Adipose tissue (tissue), 3 donors: ENCODE data around the gene CAMTA1. TPM values are rescaled to one million over a fixed set of nuclear protein-coding genes. Genes with fewer than 3 reads are reported as not detected.
"Not testable (repeated sequence)": the region's sequence is repeated elsewhere in the genome, so short reads cannot be mapped to it uniquely, and the experiment has no call there.

Source experiments
- H3K27ac ChIP-seq: one replicate; pipeline ENCODE4 v1.5.1; 2013; ENCODE audit warnings: low read depth, low read length
- WGBS, 3 donors: extraction: QIAGEN DNeasy Blood & Tissue Kit; methylation state at CpG; one replicate each; pipeline ENCODE4 v1.1.7; 2013; 5-methylcytosine and 5-hydroxymethylcytosine counted together
- polyA plus RNA-seq, 3 donors: library from polyadenylated mRNA; stranded (reverse); fragments of 200-250 nt; gene quantifications; one replicate each; pipeline ENCODE4 v1.2.3, GENCODE V29; 2013
- donor health status: healthy with polysubstance abuse.
- donor health status: Bipolar disorder and iron deficiency.
- donor health status: healthy.

CAMTA1 gene
- polyA plus RNA-seq, 3 donors = 25.7 to 111 (median 60.2) TPM

DNA sequence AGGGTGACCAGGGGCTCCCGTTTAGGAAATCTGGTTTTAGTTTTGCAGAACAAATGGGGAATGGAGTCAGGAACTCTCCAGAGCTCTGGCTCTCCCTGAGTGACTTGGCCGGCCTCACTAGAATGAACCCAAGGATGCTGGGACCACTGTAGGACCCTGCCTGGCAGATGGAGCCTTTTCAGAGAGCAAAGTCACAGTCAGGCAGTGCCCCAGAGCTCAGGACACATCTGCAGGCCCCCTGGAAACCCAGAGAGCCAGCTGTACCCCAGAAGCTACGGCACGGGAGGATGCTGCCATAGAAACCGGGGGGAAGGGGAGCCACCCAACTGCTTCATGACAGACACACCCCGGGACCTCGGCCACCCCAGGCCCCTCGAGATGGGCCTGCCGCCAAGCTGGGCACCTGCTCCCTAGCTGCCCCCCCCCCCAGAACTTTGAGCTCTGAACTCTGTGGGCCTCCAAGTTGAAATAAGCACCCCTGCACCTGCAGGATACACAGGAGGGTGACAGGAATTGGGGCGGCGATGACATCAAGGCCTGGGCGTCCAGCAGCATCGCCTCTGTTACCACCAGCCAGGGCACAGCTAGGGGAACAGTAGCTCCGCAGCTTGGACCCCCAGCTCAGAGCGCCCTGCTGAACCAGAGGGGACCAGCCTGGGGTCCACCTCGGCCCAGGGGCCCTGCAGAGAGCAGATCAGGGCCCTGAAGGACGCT lies 894.1 kb downstream of the CAMTA1 start:
- WGBS, 3 donors = 82 to 88% (median 85%) methylated on average over 17 of the region's 17 CpGs
- no peak overlapping the region for H3K27ac ChIP-seq

DNA sequence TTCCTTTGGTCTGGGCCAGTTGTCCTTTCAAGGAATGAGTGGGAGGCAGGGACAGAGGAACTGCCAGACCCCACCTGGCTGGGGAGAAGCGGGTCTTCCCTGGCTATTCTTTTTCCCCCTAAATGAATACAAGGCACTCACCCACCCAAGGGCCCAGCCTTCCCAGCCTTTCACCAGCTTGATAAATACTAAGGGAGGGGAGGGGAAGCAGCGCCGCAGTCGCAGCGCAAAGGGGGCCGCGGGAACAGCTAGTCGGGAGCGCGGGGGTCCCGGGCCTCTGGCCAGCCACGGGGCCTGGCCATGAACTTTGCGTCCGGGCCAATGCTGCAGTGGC lies 894.6 kb downstream of the CAMTA1 start:
- WGBS, 3 donors = 3 to 5% (median 4%) methylated on average over 14 of the region's 14 CpGs
- no peak overlapping the region for H3K27ac ChIP-seq

DNA sequence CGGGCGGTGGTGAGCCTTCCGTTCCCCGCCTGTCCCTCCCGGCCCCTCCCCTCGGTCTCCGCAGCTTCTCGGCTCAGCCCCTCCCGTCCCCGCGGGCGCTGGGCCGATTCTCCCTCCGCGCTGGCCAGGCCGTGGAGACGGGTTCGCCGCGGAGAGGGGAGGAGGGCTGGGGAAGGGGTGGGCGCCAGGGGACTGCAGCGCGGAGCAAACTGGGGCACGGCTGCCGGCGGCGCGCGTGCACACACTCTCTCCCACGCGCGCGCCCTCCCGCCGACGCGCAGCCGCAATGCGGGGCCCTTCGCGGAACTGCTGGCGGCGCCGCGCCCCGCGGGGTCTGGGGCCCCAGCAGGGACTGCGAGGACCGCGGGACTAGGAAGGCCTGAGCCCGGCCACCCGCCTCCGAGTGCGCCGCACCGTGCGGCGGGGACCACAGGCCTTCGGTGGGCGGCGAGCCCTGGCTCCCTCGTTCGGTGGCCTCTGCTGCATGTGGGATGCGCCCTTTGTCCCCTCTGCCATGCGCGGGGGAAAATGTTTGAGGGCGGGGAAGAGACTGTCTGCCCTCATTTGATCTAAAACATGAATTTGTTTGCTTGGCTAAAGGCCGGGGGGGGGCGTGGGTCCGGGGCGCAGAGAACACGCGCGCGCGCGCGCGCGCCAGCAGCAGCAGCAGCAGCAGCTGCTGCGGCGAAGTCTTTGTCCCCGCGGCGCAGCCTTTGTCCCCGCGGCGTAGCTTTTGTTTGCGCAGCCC lies 895.1 kb downstream of the CAMTA1 start:
- H3K27ac ChIP-seq = no peak overlapping the region
- 0 to 1% (median 1%) methylated on average over 27 to 87 of the region's 89 CpGs for WGBS, 3 donors

GRCh38 chr1:7680955-7681268 lies 895.7 kb downstream of the CAMTA1 start:
- WGBS, 3 donors = 2 to 5% (median 4%) methylated on average over 12 to 16 of the region's 16 CpGs
- no peak overlapping the region for H3K27ac ChIP-seq

DNA sequence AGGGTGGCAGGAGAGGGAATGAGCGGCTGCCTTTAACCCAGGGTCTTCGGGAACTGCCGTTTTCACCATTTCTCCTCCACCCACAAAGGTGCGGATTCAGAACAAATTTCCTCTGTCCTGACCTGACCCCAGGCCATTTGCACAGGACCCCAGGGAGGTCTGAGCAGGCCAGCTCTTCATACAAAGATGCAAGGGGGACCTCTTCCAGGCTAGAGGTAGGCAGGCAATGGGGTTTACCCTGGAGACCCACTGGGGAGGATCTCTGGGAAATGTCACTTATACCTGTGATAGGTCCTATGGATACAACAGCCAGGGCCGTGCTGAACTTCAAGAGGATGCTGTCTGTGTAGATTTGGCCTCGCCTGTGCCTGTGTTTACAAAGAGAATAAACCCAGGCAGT lies 896.1 kb downstream of the CAMTA1 start:
- 79 to 90% (median 87%) methylated on average over 6 of the region's 6 CpGs for WGBS, 3 donors
- H3K27ac ChIP-seq = no peak overlapping the region

DNA sequence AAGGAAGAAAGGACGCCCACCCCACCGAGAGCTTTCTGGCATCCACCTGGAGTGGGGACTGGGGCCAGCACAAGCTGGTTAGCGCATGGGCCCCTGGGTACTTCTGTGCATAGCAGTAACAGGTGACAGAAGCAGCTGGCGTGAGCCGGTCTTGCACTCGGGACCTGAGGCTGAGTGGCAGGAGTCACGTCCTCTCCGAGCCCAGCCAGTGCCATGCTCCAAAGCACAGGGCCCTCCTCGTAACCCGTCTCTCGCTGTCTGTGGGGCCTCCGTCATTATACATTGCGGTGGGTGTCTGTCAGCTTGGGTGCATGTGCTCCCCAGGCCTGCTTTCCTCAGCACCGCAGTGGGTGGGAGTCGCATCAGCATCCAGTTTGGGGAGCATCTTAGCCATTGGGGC lies 898.3 kb downstream of the CAMTA1 start:
- no peak overlapping the region for H3K27ac ChIP-seq
- 89 to 95% (median 94%) methylated on average over 15 of the region's 15 CpGs for WGBS, 3 donors

GRCh38 chr1:7684132-7684531 lies 898.9 kb downstream of the CAMTA1 start:
- 79 to 87% (median 83%) methylated on average over 8 of the region's 8 CpGs for WGBS, 3 donors
- no peak overlapping the region for H3K27ac ChIP-seq

DNA sequence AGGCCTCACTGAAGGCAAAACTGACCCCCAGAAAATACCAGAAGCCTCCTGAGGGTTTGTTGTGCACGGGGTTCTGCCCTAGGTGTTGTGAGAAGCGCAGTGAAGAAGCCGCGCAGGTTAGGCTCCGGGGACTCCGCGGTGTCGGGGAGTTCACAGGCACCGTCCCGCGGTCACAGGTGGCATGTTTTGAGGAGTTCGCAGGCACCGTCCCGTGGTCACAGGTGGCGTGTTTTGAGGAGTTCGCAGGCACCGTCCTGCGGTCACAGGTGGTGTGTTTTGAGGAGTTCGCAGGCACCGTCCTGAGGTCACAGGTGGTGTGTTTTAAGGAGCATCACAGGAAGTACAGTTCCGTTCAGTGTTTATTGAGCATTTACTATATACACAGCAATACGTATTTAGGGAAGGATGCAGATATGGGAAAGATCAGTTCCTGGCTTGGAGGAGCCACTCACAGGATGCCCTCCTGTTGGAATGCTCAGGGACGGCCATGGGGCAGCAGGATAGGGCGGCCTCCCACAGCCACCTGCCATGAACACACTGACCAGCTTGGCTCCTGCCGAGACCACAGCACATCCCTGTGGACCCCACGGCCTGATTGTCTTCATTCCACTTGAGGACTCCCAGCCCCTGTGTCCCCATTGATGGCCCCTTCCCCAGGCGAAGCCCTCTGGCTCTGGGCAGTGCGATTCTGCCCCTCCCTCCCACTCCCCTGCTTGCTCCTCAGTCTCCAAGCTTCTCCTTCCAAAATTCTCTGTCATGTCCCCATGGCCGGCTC lies 899.8 kb downstream of the CAMTA1 start:
- no peak overlapping the region for H3K27ac ChIP-seq
- 87 to 93% (median 93%) methylated on average over 29 of the region's 29 CpGs for WGBS, 3 donors

GRCh38 chr1:7686301-7686850 lies 901.1 kb downstream of the CAMTA1 start:
- WGBS, 3 donors = 61 to 77% (median 73%) methylated on average over 15 to 16 of the region's 16 CpGs
- H3K27ac ChIP-seq = no peak overlapping the region

- WGBS, 3 donors = 64 to 89% (median 88%) methylated on average over 9 of the region's 9 CpGs
These were observed 902.2 kb downstream of the CAMTA1 start for GRCh38 chr1:7687411-7687810.

DNA sequence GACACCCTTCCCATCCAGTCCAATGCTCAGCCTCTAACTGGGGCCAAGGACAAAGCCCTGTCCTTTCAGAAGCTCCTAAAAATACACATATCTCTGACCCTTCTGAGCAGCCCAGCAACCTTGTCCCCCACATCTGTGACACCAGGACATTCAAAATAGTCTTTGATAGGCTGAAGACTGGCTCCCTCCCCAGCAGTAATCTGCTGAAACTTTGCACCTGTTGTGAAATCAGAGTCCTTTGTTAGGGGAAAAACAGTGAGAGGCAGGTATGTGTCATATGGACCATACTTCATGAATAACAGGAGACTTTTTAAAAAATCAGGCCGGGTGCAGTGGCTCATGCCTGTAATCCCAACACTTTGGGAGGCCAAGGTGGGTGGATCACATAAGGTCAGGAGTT lies 903.4 kb downstream of the CAMTA1 start:
- no peak overlapping the region for H3K27ac ChIP-seq
- WGBS, 3 donors = 82 to 87% (median 87%) methylated on average over 1 of the region's 1 CpG

More at GRCh38 chr1:7687411-7687810, 902.2 kb downstream of the CAMTA1 start:
- H3K27ac ChIP-seq = no peak overlapping the region

GRCh38 chr1:7689307-7689706 lies 904.1 kb downstream of the CAMTA1 start:
- not testable (repeated sequence) for H3K27ac ChIP-seq
- 56 to 68% (median 61%) methylated on average over 4 of the region's 4 CpGs for WGBS, 3 donors

- 84 to 92% (median 86%) methylated on average over 10 of the region's 10 CpGs for WGBS, 3 donors
- no peak overlapping the region for H3K27ac ChIP-seq
These were observed 904.8 kb downstream of the CAMTA1 start for GRCh38 chr1:7690076-7690475.

GRCh38 chr1:7690496-7691182 lies 905.4 kb downstream of the CAMTA1 start:
- H3K27ac ChIP-seq = no peak overlapping the region
- WGBS, 3 donors = 84 to 92% (median 90%) methylated on average over 17 of the region's 17 CpGs

DNA sequence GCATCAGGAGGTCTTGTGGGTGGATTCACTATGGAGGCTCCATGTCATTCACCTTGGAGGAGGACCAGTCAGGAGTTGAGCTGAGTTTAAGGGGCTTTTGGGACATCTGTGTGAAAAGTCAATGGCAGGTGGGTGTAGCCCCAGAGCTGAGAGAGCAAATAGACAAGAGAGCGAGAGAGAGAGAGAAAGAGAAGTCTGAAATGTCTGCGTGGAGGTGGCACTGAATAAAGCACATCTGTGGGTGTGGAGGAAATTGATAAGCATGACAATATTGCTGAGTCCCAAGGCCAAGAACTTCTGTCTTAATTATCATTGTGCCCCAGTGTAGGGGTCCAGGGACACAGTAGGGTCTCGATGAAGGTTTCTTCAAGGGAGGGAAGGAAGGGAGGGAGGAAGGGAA lies 906.3 kb downstream of the CAMTA1 start:
- no peak overlapping the region for H3K27ac ChIP-seq
- WGBS, 3 donors = 88 to 95% (median 88%) methylated on average over 3 of the region's 3 CpGs

DNA sequence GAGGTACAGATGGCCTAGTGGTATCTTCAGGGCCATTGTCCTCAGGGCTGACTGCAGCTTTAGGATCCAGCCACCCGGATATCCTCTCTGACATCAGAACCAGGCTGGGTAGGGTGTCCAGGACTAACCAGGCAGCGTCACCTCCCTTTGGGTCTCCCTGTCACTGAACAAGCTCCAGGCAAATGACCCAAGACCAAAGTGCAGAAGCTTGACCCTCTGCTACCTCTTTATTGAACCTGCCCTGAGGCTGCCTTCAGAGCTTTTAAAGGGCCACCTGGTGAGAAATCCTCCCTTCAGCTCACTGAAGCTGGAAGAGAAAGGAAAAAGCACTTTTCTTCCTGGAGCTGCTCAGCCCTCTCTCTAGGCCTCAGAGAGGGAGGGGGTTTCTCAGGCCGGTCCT lies 906.8 kb downstream of the CAMTA1 start:
- H3K27ac ChIP-seq = no peak overlapping the region
- WGBS, 3 donors = 88 to 98% (median 94%) methylated on average over 3 of the region's 3 CpGs

DNA sequence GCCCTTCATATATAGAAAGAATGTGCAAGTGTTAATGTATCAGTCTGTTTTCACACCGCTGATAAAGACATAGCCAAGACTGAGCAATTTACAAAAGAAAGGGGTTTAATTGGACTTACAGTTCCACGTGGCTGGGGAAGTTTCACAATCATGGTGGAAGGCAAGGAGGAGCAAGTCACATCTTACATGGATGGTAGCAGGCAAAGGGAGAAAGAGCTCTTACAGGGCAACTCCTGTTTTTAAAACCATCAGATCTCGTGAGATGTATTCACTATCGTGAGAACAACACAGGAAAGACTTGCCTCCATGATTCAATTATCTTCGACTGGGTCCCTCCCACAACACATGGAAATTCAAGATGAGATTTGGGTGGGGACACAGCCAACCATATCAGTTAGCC lies 907.8 kb downstream of the CAMTA1 start:
- WGBS, 3 donors = 68 to 77% (median 75%) methylated on average over 5 of the region's 5 CpGs
- not testable (repeated sequence) for H3K27ac ChIP-seq

GRCh38 chr1:7693662-7694061 lies 908.4 kb downstream of the CAMTA1 start:
- H3K27ac ChIP-seq = no peak overlapping the region
- 28 to 43% (median 36%) methylated on average over 2 of the region's 2 CpGs for WGBS, 3 donors
